Measurements from ENCODE around the gene FKBP1C. TPM values are rescaled to one million over a fixed set of nuclear protein-coding genes. Genes with fewer than 3 reads are reported as not detected.
"Not testable (repeated sequence)": the region's sequence is repeated elsewhere in the genome, so short reads cannot be mapped to it uniquely, and the experiment has no call there.

The FKBP1C gene
- total and polyA plus RNA-seq, 2 of the 8 experiments (the other 6 are each of a cell fraction or from before 2014, with no cell fraction given) = 0.74 to 1.0 TPM

- H4K91ac ChIP-seq (replicated peaks; ENCODE audit: insufficient read length, low read length); POLR2A ChIA-PET (ENCODE audit: partially characterized antibody); H2AK5ac ChIP-seq (ENCODE audit: low read depth, low read length); H3K4ac ChIP-seq (replicated peaks; ENCODE audit: insufficient read length, low read depth, low read length); H3K23me2 ChIP-seq (ENCODE audit: low read depth, low read length); H3K4me3 ChIP-seq (ENCODE audit: extremely low read depth in 1 of 4, insufficient read depth in 2 of 4, low read depth in 3 of 4, low read length in 4 of 4); H4K20me1 ChIP-seq (replicated peaks in 1 of 2; ENCODE audit: control insufficient read depth in 1 of 2, insufficient read depth in 2 of 2, low read length in 2 of 2); H3K4me2 ChIP-seq (ENCODE audit: insufficient read depth in 1 of 2, low read depth in 2 of 2, low read length in 2 of 2); H2BK12ac ChIP-seq (ENCODE audit: low read depth, low read length); H4K8ac ChIP-seq (ENCODE audit: extremely low read depth, insufficient read depth, low read length); H3K27ac ChIP-seq (ENCODE audit: low read depth, low read length); H2BK20ac ChIP-seq (ENCODE audit: low read length); H2BK120ac ChIP-seq (replicated peaks; ENCODE audit: low read depth, low read length); H3K56ac ChIP-seq (replicated peaks; ENCODE audit: insufficient read length, low read depth, low read length); H2AFZ ChIP-seq (ENCODE audit: low read length); H3K27me3 ChIP-seq (replicated peaks in 1 of 4; ENCODE audit: control insufficient read depth in 3 of 4, extremely low read depth in 1 of 4, insufficient read depth in 3 of 4, low read length in 3 of 4); H3K14ac ChIP-seq (ENCODE audit: insufficient read length); H3K79me2 ChIP-seq (ENCODE audit: control insufficient read depth in 1 of 2, insufficient read depth in 2 of 2, low read length in 2 of 2); H2BK5ac ChIP-seq (ENCODE audit: low read depth, low read length); FAIRE-seq; H3K36me3 ChIP-seq (ENCODE audit: control insufficient read depth in 2 of 4, insufficient read depth in 4 of 4, low read length in 3 of 4); H3K4me1 ChIP-seq (replicated peaks in 1 of 4; ENCODE audit: control insufficient read depth in 3 of 4, insufficient read depth in 4 of 4, low read length in 3 of 4); H2BK15ac ChIP-seq (ENCODE audit: low read length); DNase-seq (ENCODE audit: low read depth in 1 of 2, low spot score in 2 of 2); H3K9ac ChIP-seq (replicated peaks in 1 of 4; ENCODE audit: extremely low read depth in 1 of 4, low read depth in 3 of 4, low read length in 3 of 4); H4K5ac ChIP-seq (ENCODE audit: insufficient read length, low read depth, low read length); H3K23ac ChIP-seq (ENCODE audit: insufficient read length); H3K18ac ChIP-seq (ENCODE audit: extremely low read depth, low read length); H3K79me1 ChIP-seq (ENCODE audit: low read depth, low read length): not testable (repeated sequence)
- H3K9me3 ChIP-seq (ENCODE audit: insufficient read depth in 2 of 2, low read depth in 1 of 2, low read length in 1 of 2) = peaks cover 0 to 26% of the 10 kb centered on the region in 2 experiments; a peak in 2 of 4 replicates
- WGBS, 2 experiments (ENCODE audit: extremely low coverage in 1 of 2, insufficient coverage in 1 of 2, insufficient read length in 1 of 2, insufficient replicate concordance in 2 of 2, low coverage in 1 of 2, low lambda C conversion rate in 2 of 2, missing lambda C conversion rate in 1 of 2) = 67% methylated on average over 4 of the region's 4 CpGs; no CpG with 5 or more reads in 1 of the 2 experiments
- CTCF ChIA-PET (ENCODE audit: partially characterized antibody) = interaction anchor here (0.6 kb wide), 1 partner anchor 424 kb away, joined by 3 read pairs; no protein-coding TSS in a partner anchor
Observed at GRCh38 chr6:63225987-63226386, 14.7 kb downstream of the FKBP1C start.

All from H1 (cell line).